Measurements from ENCODE around the gene SNX33. TPM values are rescaled to one million over a fixed set of nuclear protein-coding genes. Genes with fewer than 3 reads are reported as not detected.

The SNX33 gene
- total and polyA plus RNA-seq, 2 of the 13 experiments (the other 11 are each of a cell fraction or from before 2014, with no cell fraction given) = 11.0 to 11.6 TPM

DNA sequence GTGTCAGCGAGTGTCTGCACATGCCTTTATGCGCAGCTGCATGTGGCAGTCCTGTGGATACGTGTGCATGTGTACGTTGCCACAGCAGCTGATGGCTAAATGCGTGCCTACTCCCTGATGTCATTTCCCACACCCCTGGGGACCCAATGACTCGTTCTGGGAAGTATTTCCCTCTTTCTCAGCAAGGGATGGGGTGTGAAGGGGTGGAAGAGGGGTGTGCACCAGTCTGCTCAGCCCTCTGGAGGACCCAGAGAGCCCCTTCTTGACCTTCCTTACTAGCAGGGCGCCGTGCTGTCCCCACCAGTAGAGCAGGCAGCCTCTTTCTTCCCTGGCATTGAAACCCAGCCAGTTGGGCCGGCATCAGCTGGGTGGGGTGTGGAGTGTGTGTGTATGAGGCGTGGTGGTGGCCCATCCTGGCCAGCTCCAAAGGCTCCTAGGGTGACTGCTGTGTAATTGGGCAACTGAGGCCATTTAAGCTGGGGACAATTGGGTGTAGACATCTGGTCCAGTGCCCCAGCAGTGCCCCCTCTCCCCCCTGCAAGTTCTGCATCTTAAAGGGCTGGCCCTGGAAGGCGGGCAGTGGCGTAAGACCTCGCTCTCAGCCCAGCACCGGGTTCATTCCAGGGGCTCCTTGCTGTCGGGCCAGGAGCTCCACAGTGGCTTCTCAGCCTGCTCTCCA lies 19.2 kb downstream of the SNX33 start (continued):
- TF ChIP-seq REXO4 (CRISPR knock-in tag; IDR thresholded peaks at IDR 0.05; ENCODE audit: borderline replicate concordance) (no peak), ZNF550 (CRISPR knock-in tag; IDR thresholded peaks at IDR 0.05; ENCODE audit: borderline replicate concordance) (no peak), ZNF205 (CRISPR knock-in tag; IDR thresholded peaks at IDR 0.05) (no peak), RXRA (CRISPR knock-in tag; IDR thresholded peaks at IDR 0.05) (no peak)
- TF ChIP-seq, protein P1, sequence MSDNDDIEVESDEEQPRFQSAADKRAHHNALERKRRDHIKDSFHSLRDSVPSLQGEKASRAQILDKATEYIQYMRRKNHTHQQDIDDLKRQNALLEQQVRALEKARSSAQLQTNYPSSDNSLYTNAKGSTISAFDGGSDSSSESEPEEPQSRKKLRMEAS (IDR thresholded peaks at IDR 0.05) = peak; percentile 65

GRCh38 chr15:75669191-75669878 lies 21.6 kb downstream of the SNX33 start:
- CTCF ChIA-PET (ENCODE audit: low intra/inter-chr PET ratio, low total read pairs) = no interaction called here
- intact Hi-C loops (cut with micrococcal nuclease; ENCODE audit: unreplicated experiment) = no loop called here
- DNase-seq (ENCODE audit: low spot score) (no peak), ATAC-seq (no peak), FAIRE-seq (no peak)
- Histone ChIP-seq H3K27me3 (ENCODE audit: control insufficient read depth in 1 of 2, insufficient read depth in 2 of 2, low read length in 2 of 2) (peaks cover 2 to 25% of the 10 kb centered on the region in 2 experiments; a peak in 3 of 5 replicates), H4K20me1 (ENCODE audit: insufficient read depth, low read length) (no peaks in the 10 kb centered on the region), H3K79me2 (ENCODE audit: insufficient read depth, low read length) (no peaks in the 10 kb centered on the region), H3K4me3 (replicated peaks in 1 of 3; ENCODE audit: insufficient read depth in 1 of 3, low read depth in 2 of 3, low read length in 3 of 3) (no peak overlapping the region), H3K36me3 (replicated peaks in 1 of 2; ENCODE audit: control insufficient read depth in 1 of 2, insufficient read depth in 2 of 2, low read length in 2 of 2) (no peaks in the 10 kb centered on the region), H3K4me2 (ENCODE audit: low read depth, low read length) (no peak overlapping the region), H3K9ac (ENCODE audit: insufficient read depth, low read depth, low read length) (no peak overlapping the region), H3K27ac (ENCODE audit: extremely low read length, insufficient read depth, low read length) (no peak overlapping the region), H3K9me3 (ENCODE audit: low read length) (no peaks in the 10 kb centered on the region), H3K4me1 (ENCODE audit: insufficient read depth, low read length) (peaks cover 53% of the 10 kb centered on the region), H2AFZ (ENCODE audit: low read length) (no peak overlapping the region)
- BruUV-seq (replicated peaks) = no TSS peak
- TF ChIP-seq, protein P2, sequence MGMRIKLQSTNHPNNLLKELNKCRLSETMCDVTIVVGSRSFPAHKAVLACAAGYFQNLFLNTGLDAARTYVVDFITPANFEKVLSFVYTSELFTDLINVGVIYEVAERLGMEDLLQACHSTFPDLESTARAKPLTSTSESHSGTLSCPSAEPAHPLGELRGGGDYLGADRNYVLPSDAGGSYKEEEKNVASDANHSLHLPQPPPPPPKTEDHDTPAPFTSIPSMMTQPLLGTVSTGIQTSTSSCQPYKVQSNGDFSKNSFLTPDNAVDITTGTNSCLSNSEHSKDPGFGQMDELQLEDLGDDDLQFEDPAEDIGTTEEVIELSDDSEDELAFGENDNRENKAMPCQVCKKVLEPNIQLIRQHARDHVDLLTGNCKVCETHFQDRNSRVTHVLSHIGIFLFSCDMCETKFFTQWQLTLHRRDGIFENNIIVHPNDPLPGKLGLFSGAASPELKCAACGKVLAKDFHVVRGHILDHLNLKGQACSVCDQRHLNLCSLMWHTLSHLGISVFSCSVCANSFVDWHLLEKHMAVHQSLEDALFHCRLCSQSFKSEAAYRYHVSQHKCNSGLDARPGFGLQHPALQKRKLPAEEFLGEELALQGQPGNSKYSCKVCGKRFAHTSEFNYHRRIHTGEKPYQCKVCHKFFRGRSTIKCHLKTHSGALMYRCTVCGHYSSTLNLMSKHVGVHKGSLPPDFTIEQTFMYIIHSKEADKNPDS (CRISPR knock-in tag; IDR thresholded peaks at IDR 0.05) = no peak
- no peak for TF ChIP-seq HOXA5 (CRISPR knock-in tag; IDR thresholded peaks at IDR 0.05)
- TF ChIP-seq, protein P3, sequence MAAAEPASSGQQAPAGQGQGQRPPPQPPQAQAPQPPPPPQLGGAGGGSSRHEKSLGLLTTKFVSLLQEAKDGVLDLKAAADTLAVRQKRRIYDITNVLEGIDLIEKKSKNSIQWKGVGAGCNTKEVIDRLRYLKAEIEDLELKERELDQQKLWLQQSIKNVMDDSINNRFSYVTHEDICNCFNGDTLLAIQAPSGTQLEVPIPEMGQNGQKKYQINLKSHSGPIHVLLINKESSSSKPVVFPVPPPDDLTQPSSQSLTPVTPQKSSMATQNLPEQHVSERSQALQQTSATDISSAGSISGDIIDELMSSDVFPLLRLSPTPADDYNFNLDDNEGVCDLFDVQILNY (CRISPR knock-in tag; conservative IDR thresholded peaks at IDR 0.05) = no peak
- TF ChIP-seq ZNF83 (CRISPR knock-in tag; IDR thresholded peaks at IDR 0.05; ENCODE audit: borderline replicate concordance) = no peak
- in situ Hi-C loops (cut with HindIII; ENCODE audit: extremely low pct_ligation_motif_present, low pct_unique_long_range_greater_than_20kb) = no loop called here
- 43% methylated on average over 7 of the region's 14 CpGs for WGBS (ENCODE audit: low lambda C conversion rate)
- POLR2A ChIA-PET = interaction anchor here (1.1 to 1.3 kb wide), 3 partner anchors 22 to 29 kb away, joined by 3 to 4 read pairs (median 3); partner anchors contain the start of genes IMP3 and SNX33
